GM19328 (cell line): ENCODE results near the gene PHYH.
"Not testable (repeated sequence)": the region's sequence is repeated elsewhere in the genome, so short reads cannot be mapped to it uniquely, and the experiment has no call there.

ENCODE experiments used
- ATAC-seq: cut with Tn5 transposase; IDR thresholded peaks from one replicate; pipeline ENCODE4 v1.9.1; 2021; ENCODE audit warnings: mild to moderate bottlenecking, moderate library complexity; ENCODE audit not compliant: unreplicated experiment

PHYH gene

DNA sequence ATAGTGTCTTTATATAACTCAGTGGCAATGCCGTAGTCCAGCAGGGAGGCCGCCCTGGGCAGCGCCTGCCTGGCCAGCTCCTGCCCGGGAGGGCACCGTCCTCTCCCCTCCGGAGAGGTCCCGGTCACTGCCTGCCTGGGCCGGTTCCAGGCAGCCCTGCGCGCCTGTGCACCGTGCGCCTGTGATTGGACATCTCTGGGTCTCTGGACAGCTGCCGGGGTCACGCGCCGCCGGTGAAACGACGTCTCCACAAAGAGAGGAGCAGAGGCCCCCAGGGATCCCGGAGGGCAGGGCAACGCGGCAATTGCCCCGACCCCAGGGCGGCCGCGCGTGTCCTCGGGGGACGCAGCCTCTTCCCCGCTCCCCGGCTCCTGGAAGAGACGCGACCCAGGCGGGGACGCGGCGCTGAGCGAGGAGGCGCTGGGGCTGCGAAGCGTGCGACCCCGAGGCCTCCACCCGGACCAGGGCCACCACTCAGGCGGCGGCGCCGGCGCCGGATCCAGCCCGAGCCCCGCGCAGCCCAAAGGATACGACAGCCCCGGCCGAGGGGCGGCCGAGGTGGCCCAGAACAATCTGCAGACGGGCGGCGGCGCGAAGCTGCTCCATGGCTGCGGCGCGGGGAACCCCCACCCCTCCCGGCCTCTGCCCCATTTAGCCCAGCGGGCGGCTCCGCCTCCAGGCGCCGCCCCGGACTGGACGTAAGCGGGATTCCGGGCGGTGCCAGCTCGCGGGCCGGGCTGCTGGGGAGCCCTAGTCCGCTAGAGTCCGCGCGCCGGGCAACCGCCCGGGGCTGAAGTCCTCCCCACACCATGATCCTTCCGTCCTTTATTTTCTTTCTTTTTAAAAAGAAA lies at the start of gene PHYH:
Gene PHYH (minus strand): TSS at position 628 of the 851 bp plus-strand sequence. CDS start 22 bp downstream, at position 606.
- peak; percentile 63 for ATAC-seq

DNA sequence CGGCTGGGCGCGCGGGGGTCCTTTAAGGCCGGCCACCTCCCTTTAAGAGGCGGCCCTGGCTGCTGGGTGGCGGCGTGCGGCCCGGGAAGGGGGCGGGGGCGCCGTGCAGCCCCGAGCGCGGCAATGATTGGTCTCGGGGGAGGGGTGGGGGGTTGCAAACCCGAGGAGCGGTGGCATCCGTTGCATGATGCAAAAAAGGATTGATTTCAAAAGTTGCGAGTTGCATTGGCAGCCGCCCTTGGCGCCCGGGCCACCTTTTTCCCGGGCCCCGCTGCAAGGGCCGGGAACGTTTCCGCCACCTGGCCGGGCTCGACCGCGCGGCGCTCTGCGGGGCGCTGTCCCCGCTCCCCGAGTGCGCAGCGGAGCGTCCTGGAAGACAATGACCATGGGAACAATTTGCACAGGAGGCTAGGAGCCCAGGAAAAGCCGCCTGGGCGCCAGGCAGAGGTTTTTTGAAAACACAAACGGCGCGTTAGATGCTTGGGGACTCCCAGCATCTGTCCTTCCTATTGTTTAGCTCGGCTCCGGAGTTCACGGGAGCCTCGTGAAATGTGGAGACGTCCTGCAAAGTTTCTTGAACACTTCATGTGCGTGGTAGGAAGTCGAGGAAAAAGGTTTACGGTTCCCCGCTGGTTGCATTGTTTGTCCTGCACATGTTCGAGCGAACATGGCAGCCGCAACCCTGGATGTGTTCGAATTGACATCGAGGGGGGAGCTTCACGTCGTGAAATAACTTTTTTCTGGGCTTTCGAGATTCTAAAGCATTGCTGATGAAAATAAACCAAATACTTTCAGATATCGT lies 48.6 kb upstream of the PHYH start, which contains the start of gene SEPHS1:
Gene SEPHS1 (minus strand): TSS at position 78 of the 802 bp plus-strand sequence. CDS start 3,343 bp downstream, outside the sequence.
- peak; percentile 58 for ATAC-seq

DNA sequence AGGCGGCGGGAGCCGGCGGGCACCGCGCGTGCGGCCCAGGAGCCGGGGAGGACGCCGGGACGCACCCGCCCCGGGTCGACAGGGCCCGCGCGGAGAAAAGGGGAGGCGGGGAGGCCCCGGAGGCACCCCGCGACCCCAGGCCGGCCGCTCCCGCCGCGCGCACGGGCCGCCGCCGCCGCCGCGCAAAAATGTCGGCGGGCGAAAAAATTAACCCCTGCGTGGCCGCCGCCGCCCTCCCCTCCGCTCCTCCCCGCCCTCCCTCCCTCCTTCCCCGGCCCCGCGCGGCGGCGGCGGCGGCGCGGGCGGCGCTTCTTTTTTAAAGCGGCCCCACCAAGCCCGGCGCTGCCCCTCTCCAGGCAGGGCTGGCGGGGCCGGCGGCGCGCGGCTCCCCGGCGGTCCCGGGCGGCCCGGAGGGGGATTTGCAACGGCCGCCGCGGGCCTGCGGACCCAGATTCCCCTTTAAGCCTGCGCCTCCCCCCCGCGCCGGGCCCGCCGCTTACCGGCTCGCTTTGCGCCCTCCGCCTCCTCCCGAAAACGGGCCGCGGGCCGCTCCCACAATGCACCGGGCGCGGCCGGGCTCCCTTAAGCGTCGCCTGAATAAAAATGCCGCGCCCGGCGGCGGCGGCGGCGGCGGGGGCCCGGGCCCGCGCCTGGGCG lies 47.8 kb upstream of the PHYH start:
- ATAC-seq, result peak; percentile 57

DNA sequence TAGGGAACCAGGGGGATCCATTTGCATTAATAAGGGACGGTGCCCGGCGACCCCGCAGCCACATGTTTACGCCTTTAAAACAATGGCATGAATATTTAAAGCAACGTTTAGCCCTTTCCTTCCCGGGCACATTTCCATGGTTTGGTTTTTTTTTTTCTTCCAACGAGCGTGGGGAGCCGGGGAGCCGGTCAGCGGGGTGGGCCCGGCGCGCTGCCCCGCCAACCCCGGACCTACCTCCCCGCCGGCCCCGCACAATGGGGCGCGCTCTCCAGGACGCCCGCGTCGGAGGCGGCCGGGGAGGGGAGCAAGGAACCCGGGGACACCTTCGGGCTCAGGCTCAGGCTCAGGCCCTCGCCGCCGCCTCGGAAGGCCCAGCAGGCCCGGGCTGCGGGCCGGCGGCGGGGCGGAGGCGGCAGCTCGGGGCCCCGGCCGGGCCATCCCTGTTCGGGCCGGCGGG lies 47.2 kb upstream of the PHYH start:
- ATAC-seq, result peak; percentile 30

- no peak for ATAC-seq
Observed at GRCh38 chr10:13346283-13347042, 46.6 kb upstream of the PHYH start.

DNA sequence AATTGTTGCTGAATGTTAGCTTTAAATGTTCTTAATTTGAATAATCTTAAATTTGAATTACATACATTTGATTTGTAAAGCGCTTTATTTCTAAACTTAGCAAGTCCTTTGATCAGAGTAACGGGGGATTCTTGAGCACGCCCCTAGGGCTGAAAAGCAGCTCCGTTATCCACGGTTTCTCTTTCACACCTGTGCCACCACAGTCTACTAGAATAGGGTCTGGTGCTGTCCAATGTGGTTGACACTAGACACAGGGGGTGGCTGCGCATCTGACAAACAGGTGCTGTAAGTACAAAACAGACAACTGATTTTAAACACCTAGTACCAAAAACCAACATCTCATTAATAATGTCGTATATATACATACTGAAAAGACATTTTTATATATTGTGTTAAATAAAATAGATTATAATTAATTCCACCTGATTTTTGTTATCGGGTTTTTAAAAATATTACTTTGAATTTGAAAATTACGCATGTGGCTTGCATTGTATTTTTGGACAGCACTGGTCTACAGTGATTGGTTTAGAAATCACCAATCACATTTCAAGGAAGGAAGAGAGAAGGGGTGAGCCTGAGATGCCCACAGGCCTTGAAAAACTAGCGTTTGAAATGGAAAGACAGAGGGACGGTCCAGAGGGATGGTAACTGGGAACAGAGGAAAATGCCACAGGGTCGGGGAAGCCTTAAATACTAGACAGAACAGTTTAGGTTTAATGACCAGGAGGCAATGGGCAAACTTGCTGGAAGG lies 40.9 kb upstream of the PHYH start:
- ATAC-seq, result peak; percentile 89

GRCh38 chr10:13340068-13340467 lies 40.2 kb upstream of the PHYH start:
- ATAC-seq, result no peak

DNA sequence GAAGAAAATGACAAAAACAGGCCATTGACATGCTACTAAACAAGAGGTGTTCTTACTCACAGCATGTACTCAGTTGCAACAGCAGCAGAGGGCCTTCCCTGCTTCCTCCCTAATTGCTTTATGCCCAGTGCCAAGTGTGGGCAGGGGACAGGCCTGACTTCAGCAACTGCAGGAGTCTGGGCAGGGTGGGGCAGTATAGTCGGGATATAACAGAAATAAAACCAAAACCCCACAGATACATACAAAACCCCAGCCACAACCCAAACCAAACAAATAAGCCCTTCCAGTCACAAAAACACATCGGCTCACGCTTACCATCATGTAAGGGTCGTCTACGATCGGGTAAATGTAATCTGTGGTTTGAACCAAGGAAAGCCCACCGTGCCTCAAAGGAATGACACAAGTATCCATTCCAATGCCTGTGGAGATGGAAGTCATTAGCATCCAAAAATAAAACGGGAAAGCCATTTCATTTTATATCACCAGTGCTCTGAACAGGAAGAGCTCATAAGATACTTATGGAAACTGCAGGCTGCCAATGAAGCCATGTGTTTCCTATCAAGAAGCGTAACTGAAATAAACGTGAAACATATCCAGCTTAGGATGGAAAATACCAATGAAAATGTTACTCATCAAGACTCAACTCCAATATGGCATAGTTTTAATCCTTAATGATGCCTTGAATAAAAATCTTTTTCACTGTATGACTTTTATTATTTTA lies 38.7 kb upstream of the PHYH start:
- ATAC-seq, result no peak

DNA sequence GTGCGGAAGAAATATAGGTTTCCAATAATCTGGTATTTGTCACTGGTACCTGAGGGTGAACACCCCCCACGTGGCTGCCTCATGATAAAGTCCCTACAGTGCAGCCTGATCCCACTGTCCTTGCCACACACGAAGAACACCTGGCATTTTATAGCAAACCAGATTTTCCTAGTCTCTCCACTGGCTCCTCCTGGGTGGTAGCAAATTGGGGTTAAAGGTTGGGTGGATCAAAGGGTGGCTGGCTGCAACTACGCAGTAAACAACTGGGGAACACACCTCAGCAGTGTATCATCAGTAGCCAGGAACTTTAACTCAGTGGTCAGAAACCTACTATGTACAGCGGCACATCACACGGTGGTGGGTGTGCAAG lies 37.9 kb upstream of the PHYH start:
- no peak for ATAC-seq

DNA sequence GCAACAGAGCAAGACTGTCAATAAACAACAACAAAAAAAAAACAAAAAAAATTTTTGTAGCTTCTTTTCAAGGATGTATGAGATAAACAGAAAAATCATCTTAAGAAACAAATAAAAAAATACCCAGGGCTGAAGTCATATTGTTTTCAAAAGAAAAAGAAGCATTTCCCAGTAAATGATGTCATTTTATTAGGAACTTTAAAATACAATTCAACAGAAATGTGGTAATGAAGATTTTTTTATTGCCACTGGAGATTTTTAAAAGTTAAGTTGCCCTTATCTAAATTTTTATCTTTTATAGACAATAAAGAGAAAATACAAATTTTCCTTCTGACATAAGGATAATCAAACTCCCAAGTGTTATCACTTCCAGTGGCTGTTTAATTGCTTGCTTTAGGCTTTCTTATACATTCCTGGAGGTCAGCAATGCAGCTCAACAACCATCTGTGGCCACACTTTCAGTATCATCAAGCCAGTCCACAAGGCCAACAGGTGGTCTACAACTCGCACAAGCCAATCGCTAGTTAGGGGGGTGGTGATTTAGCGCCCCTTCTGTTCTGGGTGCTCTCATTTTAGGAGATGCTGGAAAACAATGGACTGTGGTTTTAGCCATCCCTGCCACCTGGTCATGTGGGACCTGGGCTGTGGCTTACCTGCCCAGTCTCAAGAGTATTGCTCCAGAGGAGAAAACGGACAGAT lies 37.4 kb upstream of the PHYH start:
- no peak for ATAC-seq

GRCh38 chr10:13335881-13336280 lies 36.0 kb upstream of the PHYH start:
- ATAC-seq, result no peak

DNA sequence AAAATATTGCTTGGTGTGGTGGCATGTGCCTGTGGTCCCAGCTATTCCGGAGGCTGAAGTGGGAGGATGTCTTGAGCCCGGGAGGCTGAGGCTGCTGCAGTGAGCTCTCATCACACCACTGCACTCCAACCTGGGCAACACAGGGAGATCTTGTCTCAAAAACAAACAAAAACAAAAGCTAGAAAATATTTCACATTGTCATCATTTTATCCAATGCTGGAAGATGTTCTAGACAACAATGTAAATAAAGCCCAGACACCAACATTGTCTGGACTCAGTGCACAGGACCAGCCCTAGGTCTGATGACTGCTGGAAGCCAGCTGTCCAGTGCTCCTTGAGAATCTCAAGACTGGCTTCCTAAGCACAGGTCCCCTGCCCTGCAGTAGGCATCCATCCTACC lies 34.7 kb upstream of the PHYH start:
- ATAC-seq, result no peak

DNA sequence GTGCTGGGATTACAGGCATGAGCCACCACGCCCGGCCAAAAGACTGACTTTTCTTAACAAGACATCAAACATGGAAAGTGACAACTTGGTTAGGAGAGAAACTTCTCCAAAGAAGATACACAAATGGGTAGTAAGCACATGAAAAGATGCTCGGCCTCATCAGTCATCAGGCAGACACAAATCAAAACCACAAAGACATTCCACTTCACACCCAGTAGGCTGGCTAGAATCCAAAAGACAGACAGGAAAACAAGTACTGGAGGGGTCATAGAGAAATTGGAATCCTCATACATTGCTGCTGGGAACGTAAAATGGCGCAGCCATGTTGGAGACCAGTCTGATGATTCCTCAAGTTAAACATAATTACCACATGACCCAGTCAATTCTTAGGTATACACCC lies 31.8 kb upstream of the PHYH start:
- no peak for ATAC-seq

- not testable (repeated sequence) for ATAC-seq
Observed at GRCh38 chr10:13330980-13331379, 31.1 kb upstream of the PHYH start.

DNA sequence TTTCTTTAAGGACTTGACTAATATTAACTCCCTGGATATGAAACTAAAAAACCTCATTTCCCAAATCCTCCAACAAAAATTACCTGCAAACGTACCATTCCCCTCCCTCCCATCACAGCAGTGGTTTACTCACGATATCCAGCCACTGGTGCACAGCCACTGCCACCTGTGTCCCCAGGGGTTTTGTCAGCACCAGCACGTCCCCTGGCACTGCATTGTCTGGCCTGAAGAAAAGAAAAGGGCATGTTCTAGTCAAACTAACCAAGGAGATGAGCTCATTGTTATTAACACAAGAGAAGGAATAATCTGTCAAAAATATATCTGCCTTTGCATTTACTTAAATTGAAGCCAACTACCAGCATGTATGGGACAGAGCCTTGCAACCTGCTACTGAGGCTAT lies 29.7 kb upstream of the PHYH start:
- ATAC-seq, result no peak

DNA sequence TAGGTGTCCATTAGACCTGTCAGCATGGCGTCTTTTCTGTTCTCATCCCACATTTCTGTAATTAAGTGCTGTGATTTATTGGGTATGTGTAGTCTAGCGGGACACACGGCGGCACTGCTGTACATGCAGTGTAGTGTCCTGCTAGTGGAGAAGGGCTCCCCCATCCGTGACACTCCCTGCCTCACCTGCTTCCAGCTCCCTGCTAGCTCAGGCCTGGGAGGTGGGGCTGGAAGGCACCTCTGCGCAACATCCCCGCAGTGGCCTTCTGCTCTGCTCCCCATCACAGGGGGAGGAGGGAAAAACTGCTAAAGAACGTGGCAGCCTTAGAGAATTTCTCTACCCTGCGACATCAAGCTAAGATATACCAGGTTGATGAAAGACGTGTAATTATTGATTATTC lies 28.7 kb upstream of the PHYH start:
- no peak for ATAC-seq

DNA sequence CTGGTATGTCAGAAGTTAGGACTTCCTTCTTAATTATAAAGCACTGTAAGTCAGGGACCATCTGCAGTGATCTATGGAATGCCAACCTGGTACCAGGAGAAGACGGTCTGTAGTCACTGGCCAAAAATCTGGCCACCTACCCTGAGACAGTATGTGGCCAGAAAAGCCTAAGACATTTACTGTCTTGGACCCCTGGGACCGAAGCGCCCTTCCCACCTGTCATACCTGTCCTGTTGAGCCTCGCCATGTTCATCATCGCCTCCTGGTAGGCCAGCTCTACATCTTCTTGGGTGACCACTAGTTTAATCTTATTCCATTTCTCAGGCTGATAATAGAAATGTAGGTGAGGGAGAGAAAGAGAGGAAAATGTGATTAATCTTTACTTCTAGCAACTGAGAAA lies 28.3 kb upstream of the PHYH start:
- ATAC-seq, result no peak

GRCh38 chr10:13327534-13327933 lies 27.7 kb upstream of the PHYH start:
- ATAC-seq, result no peak
